PC-3 (cell line): ENCODE measurements around the gene DENND1B. TPM values are rescaled to one million over a fixed set of nuclear protein-coding genes. Genes with fewer than 3 reads are reported as not detected.

Source experiments
- ATAC-seq: fragments of 200-7000 bp; cut with Tn5 transposase; 2 replicates; pipeline ENCODE4 v1.9.1; 2020; ENCODE audit warnings: mild to moderate bottlenecking, moderate library complexity
- BruUV-seq: library from RNA; stranded (reverse); fragments of 400-500 nt; replicated peaks from 2 replicates; lab custom pipeline; 2021; lab: Mats Ljungman, UMichigan
- CTCF ChIA-PET: fragments of 300-600 bp; sonication (Branson Sonifier 250); formaldehyde crosslinking; loops from one replicate; lab custom pipeline; 2022; ENCODE audit warnings: antibody characterized with exemption; lab: Charles Lee
- POLR2A ChIA-PET: fragments of 300-600 bp; sonication (Branson Sonifier 250); formaldehyde crosslinking; loops from one replicate; lab custom pipeline; 2022; ENCODE audit warnings: antibody characterized with exemption; ENCODE audit not compliant: unreplicated experiment; lab: Charles Lee
- DNase-seq: peaks from one replicate; pipeline ENCODE4 v3.0.0-alpha.2; 2015
- H2AFZ ChIP-seq: fragments of 300-600 bp; sonication (generic); 2 replicates; pipeline ENCODE4 v1.6.0; 2016; ENCODE audit warnings: antibody characterized with exemption, low read length
- H3F3A ChIP-seq: fragments of 300-600 bp; sonication (generic); one replicate; pipeline ENCODE4 v1.6.0; 2017; ENCODE audit warnings: antibody characterized with exemption, low read length, control low read depth, mild to moderate bottlenecking; ENCODE audit not compliant: unreplicated experiment
- H3K27ac ChIP-seq: fragments of 300-600 bp; sonication (generic); 2 replicates; pipeline ENCODE4 v1.5.1; 2016; ENCODE audit warnings: mild to moderate bottlenecking, low read length
- H3K27me3 ChIP-seq: fragments of 300-600 bp; sonication (generic); 2 replicates; pipeline ENCODE4 v1.6.1; 2016; ENCODE audit warnings: low read length, mixed read lengths
- H3K36me3 ChIP-seq: fragments of 300-600 bp; sonication (generic); 2 replicates; pipeline ENCODE4 v1.6.1; 2016; ENCODE audit warnings: low read depth, mixed run types, low read length, mixed read lengths
- H3K4me1 ChIP-seq: fragments of 300-600 bp; sonication (generic); 2 replicates; pipeline ENCODE4 v1.5.1; 2016; ENCODE audit warnings: low read length; ENCODE audit not compliant: insufficient read depth
- H3K4me2 ChIP-seq: fragments of 300-600 bp; sonication (generic); 2 replicates; pipeline ENCODE4 v1.6.0; 2016; ENCODE audit warnings: low read length
- H3K4me3 ChIP-seq: fragments of 300-600 bp; sonication (generic); 2 replicates; pipeline ENCODE4 v1.5.1; 2016; ENCODE audit warnings: mild to moderate bottlenecking, low read length, mixed read lengths
- H3K79me2 ChIP-seq: fragments of 300-600 bp; sonication (generic); 2 replicates; pipeline ENCODE4 v1.6.1; 2017; ENCODE audit warnings: low read length, mixed read lengths
- H3K9ac ChIP-seq: fragments of 300-600 bp; sonication (generic); 2 replicates; pipeline ENCODE4 v1.6.0; 2016; ENCODE audit warnings: mild to moderate bottlenecking, low read length
- H3K9me2 ChIP-seq: fragments of 300-600 bp; sonication (generic); replicated peaks from 2 replicates; pipeline ENCODE4 v1.6.1; 2016; ENCODE audit warnings: mixed run types, low read length, mixed read lengths
- H3K9me3 ChIP-seq: fragments of 300-600 bp; sonication (generic); 2 replicates; pipeline ENCODE4 v1.6.1; 2016; ENCODE audit warnings: low read length, mixed read lengths
- H4K20me1 ChIP-seq: fragments of 300-600 bp; sonication (generic); 2 replicates; pipeline ENCODE4 v1.6.1; 2016; ENCODE audit warnings: low read length, mixed read lengths
- EZH2 ChIP-seq: fragments of 300-600 bp; sonication (generic); IDR thresholded peaks from one replicate; pipeline ENCODE4 v1.6.1; 2017; ENCODE audit warnings: antibody characterized with exemption, mild to moderate bottlenecking, low read length; ENCODE audit not compliant: unreplicated experiment
- EZH2phosphoT487 ChIP-seq: fragments of 300-600 bp; sonication (generic); IDR thresholded peaks from 2 replicates; pipeline ENCODE4 v1.6.1; 2018; ENCODE audit warnings: mild to moderate bottlenecking, antibody characterized with exemption, low read length, borderline replicate concordance
- intact Hi-C: fragments of 100-400 bp; cut with micrococcal nuclease; formaldehyde crosslinking; loops from 2 replicates; pipeline ENCODE4 v1.9.0; 2023
- total RNA-seq: library from RNA; depleted of rRNA; stranded (reverse); fragments of >200 nt; gene quantifications from 2 replicates; pipeline ENCODE4 v1.2.3, GENCODE V29; 2014
- TF ChIP-seq, protein P1 (sequence below): fragments of 300-600 bp; sonication (generic); conservative IDR thresholded peaks from 2 replicates; pipeline ENCODE4 v1.5.1; 2017; ENCODE audit warnings: antibody characterized with exemption, low read depth, mild to moderate bottlenecking, low read length

DENND1B gene
- total RNA-seq, 1 experiment from 2014 or later: 7.4 TPM

DNA sequence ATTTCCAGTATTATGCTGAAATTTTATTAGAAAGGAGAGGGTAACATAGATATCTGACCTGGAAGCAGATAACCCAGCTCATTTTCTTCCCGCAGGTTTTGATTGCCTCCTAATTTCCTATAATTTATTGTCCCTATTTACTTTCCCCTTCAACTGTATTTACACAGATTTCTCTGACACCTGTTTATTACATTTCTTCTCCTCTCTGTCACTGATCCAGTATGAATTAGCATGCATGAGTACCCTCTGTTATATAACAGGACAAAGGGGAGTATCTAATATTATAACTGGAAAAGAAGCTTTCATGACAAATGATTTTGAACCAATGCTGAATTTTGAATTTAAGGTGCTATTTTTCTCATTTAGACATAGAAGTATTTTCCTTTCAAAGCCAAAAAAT is 37.4 kb downstream of the DENND1B start:
- Histone ChIP-seq H3K9ac (no peak overlapping the region), H3K36me3 (no peaks in the 10 kb centered on the region), H3K27me3 (no peaks in the 10 kb centered on the region), H3K4me1 (peaks cover 5% of the 10 kb centered on the region), H3K9me2 (no peaks in the 10 kb centered on the region), H4K20me1 (no peaks in the 10 kb centered on the region), H3F3A (no peaks in the 10 kb centered on the region), H3K4me2 (no peak overlapping the region), H3K79me2 (0 out of 2 replicates have a peak, but pooled peaks cover 12% of the 10 kb centered on the region), H3K4me3 (no peak overlapping the region), H2AFZ (no peak overlapping the region), H3K9me3 (no peaks in the 10 kb centered on the region), H3K27ac (no peak overlapping the region)
- ChIA-PET CTCF (no interaction called here), POLR2A (no interaction called here)
- ATAC-seq (no peak), DNase-seq (no peak)
- BruUV-seq: no TSS peak
- intact Hi-C loops: no loop called here
- no peak for TF ChIP-seq EZH2phosphoT487
- TF ChIP-seq EZH2: no peak
- TF ChIP-seq, protein P1, sequence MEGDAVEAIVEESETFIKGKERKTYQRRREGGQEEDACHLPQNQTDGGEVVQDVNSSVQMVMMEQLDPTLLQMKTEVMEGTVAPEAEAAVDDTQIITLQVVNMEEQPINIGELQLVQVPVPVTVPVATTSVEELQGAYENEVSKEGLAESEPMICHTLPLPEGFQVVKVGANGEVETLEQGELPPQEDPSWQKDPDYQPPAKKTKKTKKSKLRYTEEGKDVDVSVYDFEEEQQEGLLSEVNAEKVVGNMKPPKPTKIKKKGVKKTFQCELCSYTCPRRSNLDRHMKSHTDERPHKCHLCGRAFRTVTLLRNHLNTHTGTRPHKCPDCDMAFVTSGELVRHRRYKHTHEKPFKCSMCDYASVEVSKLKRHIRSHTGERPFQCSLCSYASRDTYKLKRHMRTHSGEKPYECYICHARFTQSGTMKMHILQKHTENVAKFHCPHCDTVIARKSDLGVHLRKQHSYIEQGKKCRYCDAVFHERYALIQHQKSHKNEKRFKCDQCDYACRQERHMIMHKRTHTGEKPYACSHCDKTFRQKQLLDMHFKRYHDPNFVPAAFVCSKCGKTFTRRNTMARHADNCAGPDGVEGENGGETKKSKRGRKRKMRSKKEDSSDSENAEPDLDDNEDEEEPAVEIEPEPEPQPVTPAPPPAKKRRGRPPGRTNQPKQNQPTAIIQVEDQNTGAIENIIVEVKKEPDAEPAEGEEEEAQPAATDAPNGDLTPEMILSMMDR: no peak

DNA sequence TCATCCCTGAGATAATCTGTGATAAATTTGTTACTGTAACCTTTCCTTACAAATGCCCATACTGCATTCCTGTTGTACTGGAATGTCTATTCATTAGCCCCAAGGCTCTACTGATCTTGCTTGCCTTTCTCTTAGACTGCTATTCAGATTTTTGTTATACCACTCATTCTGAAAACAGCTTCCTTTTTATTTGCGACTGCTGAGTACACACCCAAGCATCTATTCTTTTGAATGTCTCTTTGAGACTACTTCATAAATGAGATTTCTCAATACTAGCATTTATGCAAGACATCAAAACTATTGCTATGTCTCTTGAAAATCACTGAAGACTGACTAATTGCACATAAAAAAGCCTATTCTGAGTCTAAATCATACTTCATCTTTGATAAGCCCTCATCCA is 38.6 kb downstream of the DENND1B start:
- Histone ChIP-seq H3K79me2 (0 out of 2 replicates have a peak, but pooled peaks cover 12% of the 10 kb centered on the region), H3K36me3 (no peaks in the 10 kb centered on the region), H2AFZ (no peak overlapping the region), H3K4me2 (no peak overlapping the region), H3K27me3 (no peaks in the 10 kb centered on the region), H3K9ac (no peak overlapping the region), H3K4me3 (no peak overlapping the region), H3K27ac (no peak overlapping the region), H3K4me1 (peaks cover 5% of the 10 kb centered on the region), H4K20me1 (no peaks in the 10 kb centered on the region), H3K9me3 (no peaks in the 10 kb centered on the region), H3F3A (no peaks in the 10 kb centered on the region), H3K9me2 (no peaks in the 10 kb centered on the region)
- peak; percentile 47 for DNase-seq
- ATAC-seq: peak; percentile 45
- POLR2A ChIA-PET: no interaction called here
- intact Hi-C loops: no loop called here
- CTCF ChIA-PET: no interaction called here
- BruUV-seq: no TSS peak
- no peak for TF ChIP-seq EZH2phosphoT487
- TF ChIP-seq, protein P1: no peak
- TF ChIP-seq EZH2: no peak

DNA sequence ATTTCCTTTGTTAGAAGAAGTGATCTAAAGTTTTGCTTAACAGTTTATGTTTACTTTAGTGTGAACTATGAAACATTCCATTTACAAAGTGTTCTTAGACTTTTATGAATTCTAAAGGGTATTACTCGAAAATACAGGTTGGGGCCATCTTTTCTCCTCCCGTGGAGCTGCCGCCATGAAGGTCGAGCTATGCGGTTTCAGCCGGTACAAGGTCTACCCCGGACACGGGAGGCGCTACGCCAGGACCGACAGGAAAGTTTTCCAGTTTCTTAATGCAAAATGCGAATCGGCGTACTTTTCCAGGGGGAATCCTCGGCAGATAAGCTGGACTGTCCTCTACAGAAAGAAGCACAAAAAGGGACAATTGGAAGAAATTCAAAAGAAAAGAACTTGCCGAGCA is 39.8 kb downstream of the DENND1B start:
- Histone ChIP-seq H3F3A (no peaks in the 10 kb centered on the region), H3K36me3 (no peaks in the 10 kb centered on the region), H3K9me2 (no peaks in the 10 kb centered on the region), H3K4me2 (no peak overlapping the region), H3K27ac (no peak overlapping the region), H3K79me2 (0 out of 2 replicates have a peak, but pooled peaks cover 12% of the 10 kb centered on the region), H2AFZ (no peak overlapping the region), H3K9ac (no peak overlapping the region), H3K27me3 (no peaks in the 10 kb centered on the region), H3K4me1 (peaks cover 5% of the 10 kb centered on the region), H4K20me1 (no peaks in the 10 kb centered on the region), H3K4me3 (no peak overlapping the region), H3K9me3 (no peaks in the 10 kb centered on the region)
- intact Hi-C loops: no loop called here
- ATAC-seq (no peak), DNase-seq (no peak)
- no TSS peak for BruUV-seq
- TF ChIP-seq EZH2phosphoT487 (no peak), EZH2 (no peak)
- TF ChIP-seq, protein P1: no peak
- POLR2A ChIA-PET: no interaction called here
- CTCF ChIA-PET: no interaction called here
